Activated naive CD8-positive, alpha-beta T cell (primary cell): ENCODE data around the gene MEX3B.

ENCODE experiments used
- H3K27ac Mint-ChIP-seq: one replicate; pipeline ENCODE4 v1.8.0; 2021; ENCODE audit warnings: mixed read lengths
- H3K27me3 Mint-ChIP-seq: one replicate; pipeline ENCODE4 v1.8.0; 2021; ENCODE audit warnings: mixed read lengths
- H3K36me3 Mint-ChIP-seq: one replicate; pipeline ENCODE4 v1.8.0; 2021; ENCODE audit warnings: mixed read lengths
- H3K4me1 Mint-ChIP-seq: one replicate; pipeline ENCODE4 v1.8.0; 2021; ENCODE audit warnings: low read depth, mixed read lengths
- H3K4me3 Mint-ChIP-seq: one replicate; pipeline ENCODE4 v1.8.0; 2021; ENCODE audit warnings: mild to moderate bottlenecking, mixed read lengths
- H3K9me3 Mint-ChIP-seq: one replicate; pipeline ENCODE4 v1.8.0; 2021; ENCODE audit warnings: low read depth, mixed read lengths

Gene MEX3B

GRCh38 chr15:81992523-81992922 lies 53.3 kb downstream of the MEX3B start:
- H3K36me3 Mint-ChIP-seq, result peaks cover 12% of the 10 kb centered on the region
- no peak overlapping the region for H3K27ac Mint-ChIP-seq
- H3K4me1 Mint-ChIP-seq, result no peaks in the 10 kb centered on the region
- no peak overlapping the region for H3K4me3 Mint-ChIP-seq
- H3K27me3 Mint-ChIP-seq, result peaks cover 16% of the 10 kb centered on the region
- H3K9me3 Mint-ChIP-seq, result peaks cover 30% of the 10 kb centered on the region
